ENCODE data around the gene SC5D.

Gene SC5D

GRCh38 chr11:121329781-121330395 lies 37.3 kb downstream of the SC5D start:
- DNase-seq = no peak

GRCh38 chr11:121330614-121331435 lies 38.3 kb downstream of the SC5D start:
- no peak for DNase-seq

DNA sequence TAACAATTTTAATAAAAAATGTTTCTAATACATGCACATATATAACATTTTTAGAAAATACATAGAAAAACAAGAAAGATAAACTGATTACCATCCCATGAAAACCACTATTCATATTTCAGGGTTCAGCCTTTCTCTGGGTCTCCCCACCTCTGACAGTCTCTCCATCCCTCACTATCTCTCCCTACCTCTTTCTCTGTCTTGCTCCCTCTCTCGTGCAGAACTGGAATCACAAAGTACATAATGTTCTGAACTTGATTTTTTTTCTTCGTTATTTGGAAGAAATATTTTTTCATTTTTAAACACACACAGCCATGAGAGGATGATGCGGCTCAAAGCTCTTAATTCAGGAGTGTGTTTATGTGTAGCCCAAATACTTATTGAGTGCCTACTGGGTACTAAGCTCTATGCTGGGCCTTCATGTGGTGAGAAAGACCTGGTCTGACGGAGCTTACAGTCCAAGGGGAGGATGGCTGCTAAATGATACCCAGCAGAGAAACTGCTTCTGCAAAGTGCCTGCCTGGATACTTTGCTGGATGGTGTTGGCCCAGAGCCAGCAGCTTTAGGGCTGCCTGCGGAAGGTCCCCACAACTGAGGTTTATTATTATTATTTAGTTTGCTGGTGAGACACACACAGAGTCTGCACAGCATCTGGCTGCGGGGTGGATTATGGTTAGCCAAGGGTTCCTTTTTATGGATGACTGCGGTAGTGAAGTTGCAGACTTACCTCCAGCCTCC lies 42.6 kb downstream of the SC5D start:
- DNase-seq = peak in 2 of 14 donors; percentile 15 to 28

DNA sequence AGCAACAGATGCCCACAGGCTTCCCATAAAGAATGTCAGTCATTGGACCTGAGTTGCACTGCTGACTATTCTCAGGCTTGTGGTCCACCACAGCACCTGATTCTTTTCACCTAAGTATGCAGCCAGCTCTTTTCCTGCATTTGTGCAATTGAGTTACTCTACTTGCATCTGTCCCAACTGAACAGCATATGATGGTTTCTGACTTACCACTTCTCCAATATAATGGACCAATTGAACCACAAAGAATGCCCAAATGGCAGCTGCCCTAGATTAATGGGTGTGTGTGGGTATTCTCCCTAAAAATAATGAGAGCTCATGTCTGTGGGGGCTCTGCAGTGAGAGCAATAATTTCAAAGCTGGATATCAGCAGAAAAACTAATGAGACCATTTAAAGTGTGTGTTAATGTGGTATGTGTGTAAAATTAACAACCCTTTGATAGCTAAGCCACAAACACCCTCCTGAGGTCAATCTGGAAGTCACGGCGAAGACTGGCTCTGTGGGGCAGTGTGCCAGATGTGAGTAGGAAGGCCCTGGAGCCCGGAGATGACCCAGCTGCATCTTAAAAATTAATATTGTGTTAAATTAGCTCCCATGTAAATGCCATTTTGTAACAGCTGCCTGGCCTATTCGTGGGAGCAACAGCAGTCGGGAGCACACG lies 43.8 kb downstream of the SC5D start:
- DNase-seq = no peak

DNA sequence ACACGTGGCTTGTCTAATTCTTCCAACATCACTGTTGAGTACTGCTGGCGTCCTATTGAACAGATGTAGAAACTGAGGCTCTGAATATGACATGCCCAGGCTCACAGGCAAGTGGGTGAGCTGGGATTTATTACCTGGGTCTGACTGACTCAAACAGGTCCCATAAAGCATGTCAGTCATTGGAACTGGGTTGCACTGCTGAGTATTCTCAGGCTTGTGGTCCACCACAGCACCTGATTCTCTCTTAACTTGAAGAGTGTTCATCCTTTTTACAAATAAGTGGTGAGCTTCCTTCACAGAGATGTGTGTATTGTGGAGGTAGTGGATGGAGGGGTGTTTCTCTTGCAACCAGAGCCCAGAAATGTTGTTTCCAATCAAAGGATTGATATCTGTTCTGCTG lies 44.5 kb downstream of the SC5D start:
- no peak for DNase-seq

GRCh38 chr11:121337740-121338272 lies 45.2 kb downstream of the SC5D start:
- DNase-seq = peak in 6 of 14 donors; percentile 17 to 49 (median 29)

- DNase-seq = no peak
These were observed 46.0 kb downstream of the SC5D start for GRCh38 chr11:121338536-121338935.

DNA sequence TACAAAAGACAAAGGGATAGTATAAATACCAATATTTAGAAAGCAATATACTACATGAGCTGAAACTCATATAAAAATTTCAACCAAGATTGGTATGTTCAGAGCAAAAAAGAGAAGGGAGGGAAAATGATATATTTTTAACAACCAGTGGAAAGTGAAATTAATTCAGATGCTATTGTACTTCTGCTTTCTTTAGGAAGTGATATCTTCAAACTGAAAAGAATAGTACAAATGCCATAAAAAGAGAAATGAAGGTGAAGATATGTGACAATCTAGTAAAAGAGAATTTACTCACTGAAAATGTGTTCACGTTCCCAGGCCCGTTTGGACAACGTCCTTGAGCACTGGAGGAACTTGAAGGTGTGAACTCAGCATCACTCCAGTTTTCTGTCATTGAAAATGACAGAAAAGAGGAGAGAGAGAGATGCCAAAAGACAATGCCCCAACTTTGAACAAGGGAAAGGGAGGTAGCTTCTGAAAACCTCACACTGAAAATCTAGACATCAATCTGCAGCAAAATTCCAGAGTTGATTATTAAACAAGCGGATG lies 47.5 kb downstream of the SC5D start:
- no peak for DNase-seq

GRCh38 chr11:121341609-121342008 lies 49.0 kb downstream of the SC5D start:
- DNase-seq = no peak

DNA sequence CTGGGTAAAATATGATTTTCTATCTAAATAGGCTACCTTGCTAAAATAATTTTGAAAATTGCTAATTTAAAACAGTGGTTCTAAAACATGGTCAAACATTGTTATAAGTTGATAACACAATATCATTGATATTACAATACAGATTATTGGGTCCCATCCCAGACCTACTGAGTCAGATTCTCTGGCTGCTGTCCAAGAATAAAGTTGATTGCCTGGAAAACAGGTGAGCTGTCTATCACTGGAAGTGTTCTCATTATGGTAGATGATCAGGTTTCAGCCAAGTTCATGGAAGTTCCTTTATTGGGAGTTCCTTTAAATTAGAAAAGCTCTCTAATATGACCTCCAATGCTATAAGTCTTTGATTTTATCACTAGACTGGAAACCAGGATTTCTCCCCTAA lies 52.3 kb downstream of the SC5D start:
- no peak for DNase-seq

DNA sequence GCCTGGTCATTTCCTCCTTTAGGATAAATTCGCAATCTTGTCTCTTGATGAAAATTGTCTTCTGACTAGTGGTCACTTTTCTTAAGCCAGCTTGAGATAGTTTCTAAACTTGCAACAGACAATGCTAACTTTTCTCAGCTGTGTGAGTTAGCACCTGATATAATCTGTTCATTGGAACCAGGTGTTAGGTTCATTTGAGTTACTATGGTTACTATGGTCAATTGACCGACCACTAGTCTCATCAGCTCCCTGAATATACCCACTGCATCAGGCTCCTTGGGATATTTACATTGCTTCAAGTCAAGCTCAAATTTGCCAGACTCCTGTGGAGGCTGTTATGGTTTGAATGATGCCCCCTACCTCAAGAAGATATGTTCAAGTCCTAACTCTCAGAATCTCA lies 54.5 kb downstream of the SC5D start:
- DNase-seq = no peak

DNA sequence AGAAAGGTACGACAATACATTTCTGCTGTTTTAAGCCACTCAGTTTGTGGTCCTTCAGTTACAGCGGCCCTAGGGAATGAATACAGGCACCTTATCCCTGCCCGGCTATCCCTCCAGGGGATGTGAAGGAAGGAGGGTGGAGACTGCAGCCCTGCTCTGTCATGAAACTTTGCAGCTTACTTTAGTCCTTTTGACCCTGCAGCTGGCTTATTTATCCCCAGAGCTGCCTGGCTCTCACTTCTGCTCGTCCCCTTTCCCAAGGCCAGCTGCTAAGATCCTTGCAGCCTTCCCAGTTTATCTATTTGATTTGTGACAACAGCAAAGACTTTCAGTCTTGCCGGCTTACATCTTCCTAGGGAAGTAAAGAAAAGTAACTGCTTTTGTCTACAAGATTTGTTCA lies 55.2 kb downstream of the SC5D start:
- no peak for DNase-seq

GRCh38 chr11:121348220-121348875 lies 55.8 kb downstream of the SC5D start:
- DNase-seq = no peak

DNA sequence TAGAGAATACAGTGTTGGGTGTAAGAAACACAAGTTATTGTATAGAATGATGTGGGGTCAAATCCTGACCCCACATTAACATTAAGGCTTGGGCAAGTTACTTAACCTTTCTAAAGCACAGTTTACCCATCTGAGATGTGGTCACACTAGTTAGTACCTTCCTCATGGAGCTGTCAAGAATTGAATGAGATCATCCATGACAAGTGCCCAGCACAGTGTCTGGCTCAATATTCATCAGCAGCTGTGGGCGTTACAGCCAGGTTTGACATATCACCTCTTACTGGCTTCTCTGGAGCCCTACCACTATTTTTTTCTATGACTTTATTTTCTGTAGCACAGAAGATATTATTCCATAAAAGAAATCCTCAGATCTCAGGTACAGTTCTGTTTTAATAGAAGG lies 57.2 kb downstream of the SC5D start:
- DNase-seq = no peak

- peak in 1 of 14 donors; percentile 17 for DNase-seq
These were observed 57.9 kb downstream of the SC5D start for GRCh38 chr11:121350314-121351082.

GRCh38 chr11:121351083-121351630 lies 58.6 kb downstream of the SC5D start:
- DNase-seq = peak in 1 of 14 donors; percentile 60

DNA sequence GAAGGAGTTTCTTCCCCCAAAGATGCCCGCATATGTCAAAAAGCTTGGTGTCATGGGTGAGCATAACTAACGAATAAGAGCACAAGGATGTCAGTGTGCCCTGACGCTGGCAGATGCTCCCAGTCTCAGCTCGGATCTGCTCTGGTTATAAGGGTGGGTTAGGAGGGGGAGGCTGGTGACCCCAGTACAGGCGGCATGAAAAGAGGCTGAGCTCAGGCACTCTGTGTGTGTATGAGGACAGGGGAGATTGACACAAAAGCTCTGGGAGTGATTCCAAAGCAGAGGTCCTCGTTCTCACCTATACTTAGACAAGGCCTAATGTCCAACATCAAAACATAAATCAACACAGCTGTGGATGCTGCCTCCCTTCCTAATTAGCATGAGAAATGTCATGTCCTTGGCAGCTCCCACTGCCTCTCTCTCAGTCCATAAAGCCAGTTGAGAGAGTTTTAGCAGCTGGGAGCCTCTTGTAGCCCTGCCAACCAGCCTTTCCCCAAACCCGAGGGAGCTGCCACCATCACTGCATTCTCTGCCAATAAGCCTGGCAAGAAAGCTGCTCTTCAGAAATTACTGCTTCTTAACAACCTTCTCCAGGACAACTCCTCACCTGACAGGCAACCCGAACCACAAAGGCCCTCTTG lies 59.8 kb downstream of the SC5D start:
- DNase-seq = peak in 12 of 14 donors; percentile 7 to 81 (median 69)

GRCh38 chr11:121354192-121354591 lies 61.6 kb downstream of the SC5D start:
- DNase-seq = no peak

DNA sequence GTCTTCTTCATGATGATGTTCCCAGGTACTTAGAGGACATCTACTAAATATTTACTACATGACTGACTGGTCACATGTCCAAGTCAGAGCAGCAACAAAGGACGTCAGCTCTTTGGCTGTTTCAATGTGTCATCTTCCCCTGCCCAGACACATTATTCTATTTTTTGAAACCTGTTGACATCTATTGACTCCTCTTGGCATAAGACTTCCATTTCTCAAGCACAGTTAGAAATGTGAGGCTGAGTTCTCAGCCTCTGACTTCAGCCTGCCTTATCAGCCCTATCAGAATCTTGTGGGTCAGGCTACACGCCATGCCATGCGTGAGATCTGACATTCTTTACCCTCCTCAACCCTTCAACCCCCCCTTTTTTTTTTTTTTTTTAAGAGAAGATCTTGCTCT lies 63.8 kb downstream of the SC5D start:
- DNase-seq = no peak
